NCI-H128 (cell line): ENCODE data around the gene UBAC2.

Experiments
- DNase-seq: peaks from one replicate; lab custom pipeline; 2025; ENCODE audit not compliant: unreplicated experiment; lab: John Stamatoyannopoulos, UW

UBAC2 gene, protein sequence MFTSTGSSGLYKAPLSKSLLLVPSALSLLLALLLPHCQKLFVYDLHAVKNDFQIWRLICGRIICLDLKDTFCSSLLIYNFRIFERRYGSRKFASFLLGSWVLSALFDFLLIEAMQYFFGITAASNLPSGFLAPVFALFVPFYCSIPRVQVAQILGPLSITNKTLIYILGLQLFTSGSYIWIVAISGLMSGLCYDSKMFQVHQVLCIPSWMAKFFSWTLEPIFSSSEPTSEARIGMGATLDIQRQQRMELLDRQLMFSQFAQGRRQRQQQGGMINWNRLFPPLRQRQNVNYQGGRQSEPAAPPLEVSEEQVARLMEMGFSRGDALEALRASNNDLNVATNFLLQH

DNA sequence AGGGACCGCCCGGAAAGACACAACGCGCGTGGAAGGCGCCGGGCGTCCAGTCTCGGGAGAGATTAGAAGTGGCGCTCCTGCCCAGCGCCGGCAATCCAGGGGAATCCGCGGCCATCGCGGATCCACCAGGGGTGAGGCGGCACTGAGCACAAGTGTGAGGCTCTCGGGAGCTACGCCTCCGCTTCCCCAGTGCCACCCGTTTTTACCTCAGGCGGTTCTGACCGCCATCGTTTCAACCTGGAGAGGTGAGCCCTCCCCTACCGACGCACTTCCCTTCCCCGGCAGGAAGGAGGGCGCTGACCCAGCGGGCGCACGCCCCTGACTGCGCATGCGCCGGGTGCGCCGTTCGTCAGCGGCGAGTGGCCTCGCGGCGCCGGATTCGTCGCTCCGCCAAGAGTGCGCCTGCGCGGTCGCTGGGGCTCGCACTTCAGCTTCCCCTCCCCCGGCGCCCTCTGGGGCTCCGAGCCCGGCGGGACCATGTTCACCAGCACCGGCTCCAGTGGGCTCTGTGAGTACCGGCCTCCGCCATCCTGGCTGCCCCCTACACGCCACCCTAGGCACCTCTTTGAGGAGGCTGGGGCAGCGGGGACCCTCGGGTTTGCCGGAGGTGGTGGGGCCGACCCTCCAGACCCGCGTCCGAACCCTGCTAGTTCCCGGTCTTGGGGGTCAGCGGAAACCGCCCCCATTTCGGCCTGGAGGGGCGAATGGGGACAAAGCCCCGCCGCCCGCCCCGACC lies at the start of gene UBAC2:
TSS of gene UBAC2 (plus strand) at position 423 of the 736 bp plus-strand sequence. CDS start at position 478, 55 bp downstream.
- peak; percentile 92 for DNase-seq

GRCh38 chr13:99151516-99151915 lies 49.1 kb upstream of the UBAC2 start:
- no peak for DNase-seq

DNA sequence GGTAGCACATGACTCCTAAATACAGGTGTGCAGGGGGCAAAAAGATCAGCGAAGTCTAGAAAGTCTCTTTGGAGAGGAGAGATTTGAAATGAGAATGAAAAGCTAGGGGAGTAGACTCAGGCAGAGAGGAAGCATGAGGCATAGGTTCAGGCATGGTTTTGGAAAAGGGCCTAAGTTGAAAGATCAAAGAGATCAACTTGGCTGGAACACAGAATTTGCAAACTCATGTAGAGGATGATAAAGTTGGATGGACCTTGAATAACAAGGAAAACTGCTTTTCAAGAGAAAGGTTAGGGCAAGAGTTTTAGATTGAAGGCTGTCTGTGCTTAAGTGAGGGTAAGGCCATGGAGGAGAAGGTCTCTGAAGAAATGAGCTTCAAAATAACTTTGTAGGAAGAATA lies 47.4 kb upstream of the UBAC2 start:
- no peak for DNase-seq

GRCh38 chr13:99154064-99154463 lies 46.6 kb upstream of the UBAC2 start:
- no peak for DNase-seq

DNA sequence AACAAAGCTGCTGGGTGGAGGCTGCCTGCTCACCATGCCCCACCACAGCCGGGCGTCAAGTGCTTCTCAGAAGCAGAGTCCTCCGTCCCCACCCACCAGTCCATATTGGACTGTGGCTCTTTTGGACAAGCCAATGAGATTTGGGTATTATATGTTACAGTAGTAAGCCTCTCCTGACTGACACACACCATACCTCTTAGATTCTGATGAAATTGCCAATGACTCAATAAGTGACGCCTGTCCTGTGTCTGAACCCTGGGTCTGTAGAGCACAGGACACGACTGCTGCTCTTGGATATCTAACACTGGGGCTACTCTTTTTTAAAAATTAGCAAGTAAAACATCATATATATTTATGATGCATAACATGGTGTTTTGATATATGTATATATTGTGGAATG lies 44.8 kb upstream of the UBAC2 start:
- no peak for DNase-seq

DNA sequence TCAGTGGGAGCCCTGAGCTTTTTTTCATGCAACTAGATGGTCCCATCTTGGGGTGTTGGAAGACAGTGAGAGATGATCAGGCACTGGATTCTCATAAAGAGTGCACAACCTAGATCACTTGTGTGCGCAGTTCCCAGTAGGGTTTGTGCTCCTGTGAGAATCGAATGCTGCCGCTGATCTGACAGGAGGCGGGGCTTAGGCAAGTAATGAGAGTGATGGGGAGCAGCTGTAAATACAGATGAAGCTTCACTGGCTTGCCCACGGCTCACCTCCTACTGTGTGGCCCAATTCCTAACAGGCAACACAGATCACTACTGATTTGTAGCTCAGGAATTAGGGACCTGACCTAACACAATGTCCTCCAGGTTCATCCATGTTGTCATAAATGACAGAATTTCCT lies 43.6 kb upstream of the UBAC2 start:
- DNase-seq = no peak

DNA sequence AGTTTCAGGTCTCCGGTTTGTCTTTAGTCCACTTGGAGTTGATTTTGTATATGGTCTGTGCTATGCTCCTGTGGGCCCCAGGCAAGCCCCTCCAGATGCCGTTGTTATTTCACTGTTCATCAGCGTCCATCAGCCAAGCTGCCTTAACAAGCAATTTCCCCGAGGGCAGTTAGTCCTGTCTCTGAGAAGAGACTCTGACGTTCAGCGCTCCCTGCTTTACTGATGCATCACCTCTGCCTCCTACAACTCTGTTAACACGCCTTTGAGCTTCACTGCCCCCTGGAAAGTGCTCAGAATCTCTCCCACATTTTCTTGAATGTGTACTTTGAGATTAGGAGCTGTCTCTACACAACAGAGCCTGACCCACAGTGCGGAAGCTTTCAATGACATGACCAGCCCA lies 41.8 kb upstream of the UBAC2 start:
- no peak for DNase-seq

DNA sequence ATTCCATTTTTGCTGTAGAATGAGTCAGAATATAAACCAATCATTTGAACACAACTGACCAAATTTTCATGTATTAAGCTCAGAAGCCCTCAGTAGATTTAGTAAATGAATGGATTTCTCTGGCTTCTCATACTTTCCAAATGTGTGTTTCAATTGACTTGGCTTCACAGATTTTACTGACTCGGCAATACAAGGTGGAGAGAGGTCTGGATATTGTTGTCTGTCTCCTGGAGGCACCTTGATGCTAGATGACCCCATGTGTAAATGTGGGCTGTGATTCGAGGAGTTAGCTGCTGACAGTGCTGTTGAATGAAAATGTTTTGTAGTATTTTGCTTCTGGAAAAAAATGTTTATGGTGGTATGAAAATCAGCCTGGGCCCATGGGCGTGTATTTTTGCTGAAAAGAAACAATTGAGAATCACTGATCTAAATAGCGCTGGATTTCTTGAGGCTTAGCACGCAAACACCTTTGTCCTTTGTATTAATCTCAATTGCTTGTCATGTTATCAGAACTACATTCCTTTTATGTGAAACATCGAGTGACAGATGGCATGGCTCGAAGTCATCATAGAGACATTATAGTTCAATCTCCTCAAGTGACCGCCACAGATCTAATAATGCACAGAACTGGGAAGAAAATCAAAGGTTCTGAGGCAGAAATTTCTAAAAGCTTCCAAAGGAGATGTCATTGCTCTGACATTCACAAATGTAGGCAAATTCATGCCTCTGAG lies 41.2 kb upstream of the UBAC2 start:
- no peak for DNase-seq

- DNase-seq = no peak
Observed at GRCh38 chr13:99160415-99160814, 40.2 kb upstream of the UBAC2 start.

- DNase-seq = no peak
Observed at GRCh38 chr13:99161512-99161911, 39.1 kb upstream of the UBAC2 start.

DNA sequence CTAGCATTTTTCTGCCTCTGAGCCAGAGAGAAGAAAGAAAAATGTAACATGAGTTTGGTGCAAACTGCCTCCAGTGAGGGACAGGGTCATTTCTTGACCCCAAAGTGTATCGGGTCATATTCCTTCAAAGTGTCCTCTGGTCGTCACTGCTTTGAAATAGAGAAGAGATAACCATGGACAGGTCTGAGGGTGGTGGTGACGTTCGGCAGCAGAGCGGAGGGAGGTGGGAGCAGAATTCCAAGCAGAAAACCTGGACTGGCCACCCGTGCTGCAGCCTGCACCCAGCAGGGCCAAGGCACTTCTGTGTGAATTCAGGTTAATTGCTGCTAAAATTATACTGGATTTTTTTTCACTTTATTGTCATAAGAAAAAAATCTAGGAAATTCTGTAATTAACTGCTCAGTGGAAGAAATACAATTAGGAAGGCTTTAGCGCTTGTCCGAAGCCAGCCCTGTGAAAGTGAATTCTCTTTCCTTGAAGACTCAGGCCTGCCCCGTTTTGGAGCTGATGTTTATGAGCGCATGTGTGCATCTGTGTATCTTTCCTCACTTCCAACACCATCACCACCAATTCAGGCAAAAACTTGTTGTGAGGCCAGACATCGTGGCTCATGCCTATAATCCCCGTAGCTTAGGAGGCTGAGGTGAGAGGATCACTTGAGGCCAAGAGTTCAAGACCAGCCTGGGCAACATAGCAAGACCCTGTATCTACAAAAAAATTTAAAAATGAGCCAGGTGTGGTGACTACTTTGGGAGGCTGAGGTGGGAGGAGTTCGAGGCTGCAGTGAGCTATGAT lies 37.9 kb upstream of the UBAC2 start:
- no peak for DNase-seq

DNA sequence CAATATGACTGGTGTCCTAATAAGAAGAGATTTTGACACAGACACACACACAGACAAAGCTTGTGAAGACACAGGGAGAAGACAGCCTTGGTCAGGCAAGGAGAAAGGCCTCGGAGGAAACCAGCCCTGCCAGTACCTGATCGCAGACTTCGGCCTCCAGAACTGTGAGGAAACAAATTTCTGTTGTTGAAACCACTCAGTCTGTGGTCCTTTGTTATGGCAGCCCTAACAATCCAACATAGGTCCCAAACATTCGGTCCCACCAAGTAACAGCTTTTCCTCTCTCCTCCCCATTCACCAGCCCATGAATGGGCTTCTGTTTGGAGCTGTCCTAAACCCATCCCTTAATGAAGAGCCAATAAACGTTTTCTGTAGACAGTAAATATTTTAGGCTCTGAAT lies 36.4 kb upstream of the UBAC2 start:
- DNase-seq = no peak

GRCh38 chr13:99165753-99166587 lies 34.7 kb upstream of the UBAC2 start:
- DNase-seq = no peak

GRCh38 chr13:99172951-99173350 lies 27.7 kb upstream of the UBAC2 start:
- DNase-seq = no peak

DNA sequence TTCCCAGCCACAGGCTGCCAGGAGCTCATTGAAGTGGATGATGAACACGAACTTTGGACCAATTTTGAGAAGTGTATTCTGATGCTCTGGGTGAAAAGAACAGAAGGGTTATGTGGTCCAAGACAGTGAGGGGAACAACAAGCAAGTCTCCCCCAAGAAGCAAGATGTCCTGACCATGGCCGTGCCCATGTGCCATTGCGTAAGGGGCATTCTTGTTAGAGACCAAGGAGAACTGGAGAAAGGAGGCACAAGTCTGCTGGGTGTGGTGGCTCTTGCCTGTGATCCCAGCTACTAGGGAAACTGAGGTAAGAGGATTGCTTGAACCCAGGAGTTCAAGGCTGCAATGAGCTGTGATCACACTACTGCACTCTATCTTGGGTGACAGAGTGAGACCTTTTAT lies 27.0 kb upstream of the UBAC2 start:
- no peak for DNase-seq

DNA sequence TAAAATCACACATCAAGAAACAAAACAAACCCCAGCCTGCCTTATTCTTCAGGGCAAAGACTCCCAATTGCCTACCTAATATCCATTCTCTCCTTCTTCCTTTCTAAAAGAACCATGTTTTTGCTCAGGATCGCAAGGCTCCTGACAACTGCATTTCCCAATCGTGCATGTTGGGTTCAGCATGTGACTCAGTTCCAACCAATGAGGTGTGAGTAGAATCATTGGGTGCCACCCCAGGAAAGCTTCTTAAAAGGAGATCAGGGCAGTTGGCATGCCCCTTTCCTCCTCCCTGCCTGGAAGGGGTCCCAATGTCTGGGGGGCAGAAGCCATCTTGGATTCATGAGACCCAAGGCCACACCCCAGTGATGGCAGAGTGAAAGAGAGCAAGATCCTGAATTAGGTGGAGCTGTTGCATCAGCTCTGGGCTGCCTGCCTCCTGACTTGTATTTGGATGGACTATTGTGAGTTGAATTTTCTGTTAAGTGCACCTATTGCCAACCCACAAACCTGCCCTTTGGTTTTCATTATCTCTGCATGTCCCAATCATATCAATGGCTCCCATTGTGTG lies 26.0 kb upstream of the UBAC2 start:
- no peak for DNase-seq

DNA sequence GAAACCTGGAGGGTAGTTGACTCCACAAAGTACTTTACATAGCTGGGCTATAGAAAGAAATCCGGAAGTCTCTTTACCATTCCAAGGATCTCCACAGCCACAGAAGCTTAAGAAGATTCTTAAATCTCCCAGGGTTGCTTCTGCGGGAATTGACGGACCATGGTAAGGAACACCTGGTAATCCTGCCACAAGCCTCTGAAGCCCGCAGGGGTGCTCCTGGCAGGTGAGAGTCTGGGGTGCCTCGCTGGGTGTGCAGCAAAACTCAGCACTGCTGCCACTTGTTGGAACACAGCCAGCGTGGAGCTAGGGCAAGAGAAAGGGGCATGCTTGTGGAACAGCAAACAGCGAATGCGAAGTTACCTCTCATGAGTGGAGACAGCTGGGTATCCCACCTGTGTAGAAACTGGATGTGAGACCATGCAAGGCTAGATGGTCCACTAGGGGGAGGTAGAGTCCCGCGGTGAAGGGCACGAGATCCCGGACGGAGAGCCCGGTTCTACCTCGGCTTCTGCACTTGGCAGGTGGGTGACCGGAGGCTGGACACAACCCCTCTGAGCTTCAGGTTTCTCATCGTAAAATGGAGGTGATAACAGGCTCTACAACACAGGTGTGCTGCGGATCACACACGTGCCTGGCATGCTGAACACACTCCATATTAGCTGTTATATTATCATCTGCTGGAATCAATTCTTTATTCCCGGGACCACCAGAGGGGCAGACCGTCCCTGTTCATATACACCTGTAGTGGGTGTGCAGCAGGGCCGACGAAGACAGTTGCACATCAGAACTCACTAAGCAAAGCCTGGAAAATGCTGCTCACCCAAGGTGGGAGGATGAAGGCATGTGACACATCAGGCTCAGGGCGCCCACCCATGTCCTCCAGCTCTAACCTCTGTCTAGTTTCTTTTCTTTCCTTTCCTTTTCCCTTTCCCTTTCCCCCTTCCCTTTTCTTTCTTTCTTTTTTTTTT lies 24.1 kb upstream of the UBAC2 start:
- peak; percentile 61 for DNase-seq

GRCh38 chr13:99178636-99179035 lies 22.0 kb upstream of the UBAC2 start:
- DNase-seq = no peak

DNA sequence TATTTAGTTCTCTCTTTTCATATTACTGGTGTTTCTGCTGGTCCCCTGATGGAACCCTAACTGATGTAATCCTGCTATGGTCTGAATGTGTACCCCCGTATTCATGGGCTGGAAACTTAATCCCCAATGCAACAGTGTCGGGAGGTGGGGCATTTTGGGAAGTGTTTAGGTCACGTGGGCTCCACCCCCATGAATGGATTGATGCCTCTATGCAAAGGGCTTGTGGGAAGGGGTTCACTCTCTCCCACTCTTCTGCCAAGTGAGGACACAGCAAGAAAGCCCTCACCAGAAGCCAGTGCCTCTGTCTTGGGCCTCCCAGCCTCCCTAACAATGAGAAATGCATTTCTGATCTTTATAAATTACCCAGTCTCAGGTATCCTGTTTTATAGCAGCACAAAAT lies 21.2 kb upstream of the UBAC2 start:
- no peak for DNase-seq
